Ramos (cell line): Measurements from ENCODE around the gene HAND1.

ENCODE experiments used
- in situ Hi-C: fragments of 300-500 bp; cut with MboI; formaldehyde crosslinking; loops from one replicate; pipeline ENCODE4 v1.14.3; 2022; ENCODE audit warnings: low sequenced_read_pairs; ENCODE audit not compliant: unreplicated experiment

HAND1 gene

GRCh38 chr5:154479944-154480750 is 2.1 kb upstream of the HAND1 start:
- in situ Hi-C loops = no loop called here

GRCh38 chr5:154479160-154479943 is 1.3 kb upstream of the HAND1 start:
- in situ Hi-C loops = no loop called here

- in situ Hi-C loops = no loop called here
These were observed 729 bp upstream of the HAND1 start for GRCh38 chr5:154478752-154479159.

GRCh38 chr5:154477382-154478223 is 424 bp downstream of the HAND1 start:
- in situ Hi-C loops = no loop called here

- in situ Hi-C loops = no loop called here
These were observed 1.4 kb downstream of the HAND1 start for GRCh38 chr5:154476354-154477205.

GRCh38 chr5:154475591-154476353 is 2.3 kb downstream of the HAND1 start:
- in situ Hi-C loops = no loop called here

- in situ Hi-C loops = no loop called here
These were observed 3.4 kb downstream of the HAND1 start for GRCh38 chr5:154474396-154475334.

- in situ Hi-C loops = no loop called here
These were observed 4.3 kb downstream of the HAND1 start for GRCh38 chr5:154473581-154474283.

- in situ Hi-C loops = no loop called here
These were observed 5.0 kb downstream of the HAND1 start for GRCh38 chr5:154472871-154473580.

GRCh38 chr5:154470947-154471870 is 6.8 kb downstream of the HAND1 start:
- in situ Hi-C loops = no loop called here

- in situ Hi-C loops = no loop called here
These were observed 7.9 kb downstream of the HAND1 start for GRCh38 chr5:154470137-154470536.

- in situ Hi-C loops = no loop called here
These were observed 10.2 kb downstream of the HAND1 start for GRCh38 chr5:154467655-154468354.

GRCh38 chr5:154466671-154467070 is 11.4 kb downstream of the HAND1 start:
- in situ Hi-C loops = no loop called here

- in situ Hi-C loops = no loop called here
These were observed 11.9 kb downstream of the HAND1 start for GRCh38 chr5:154466147-154466546.

- in situ Hi-C loops = no loop called here
These were observed 12.9 kb downstream of the HAND1 start for GRCh38 chr5:154465169-154465568.
